GM21447 (cell line): Measurements from ENCODE around the gene OPN4.
A peak's percentile ranks its signal among the peaks of the same experiment; 100 is the strongest.

ENCODE experiments used
- ATAC-seq: cut with Tn5 transposase; IDR thresholded peaks from one replicate; pipeline ENCODE4 v1.9.1; 2021; ENCODE audit not compliant: unreplicated experiment

OPN4 gene

DNA sequence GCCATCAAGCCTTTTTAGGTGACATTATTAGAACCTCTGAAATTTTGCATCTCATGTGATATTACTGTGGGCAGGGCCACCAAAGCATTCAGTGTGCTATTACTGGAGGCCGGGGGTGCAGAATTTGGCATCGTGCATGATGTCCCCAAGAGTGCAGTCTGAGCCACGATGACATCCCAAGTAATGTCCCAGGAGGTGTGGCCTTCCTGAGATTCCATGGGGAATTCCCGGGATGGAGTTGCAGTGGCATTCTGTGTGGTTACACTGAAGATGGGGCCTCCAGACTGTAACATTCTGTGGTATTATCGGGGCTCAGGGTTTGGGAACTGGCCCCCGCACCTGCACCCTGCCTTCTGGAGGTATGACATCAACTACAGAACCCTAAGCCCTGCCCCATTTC, 23.0 kb downstream of the OPN4 start:
- no peak for ATAC-seq

GRCh38 chr10:86678999-86679792, 24.8 kb downstream of the OPN4 start:
- peak; percentile 56 for ATAC-seq

- ATAC-seq = no peak
Observed at GRCh38 chr10:86681047-86681446, 26.7 kb downstream of the OPN4 start.

GRCh38 chr10:86681722-86682386, 27.5 kb downstream of the OPN4 start:
- no peak for ATAC-seq

DNA sequence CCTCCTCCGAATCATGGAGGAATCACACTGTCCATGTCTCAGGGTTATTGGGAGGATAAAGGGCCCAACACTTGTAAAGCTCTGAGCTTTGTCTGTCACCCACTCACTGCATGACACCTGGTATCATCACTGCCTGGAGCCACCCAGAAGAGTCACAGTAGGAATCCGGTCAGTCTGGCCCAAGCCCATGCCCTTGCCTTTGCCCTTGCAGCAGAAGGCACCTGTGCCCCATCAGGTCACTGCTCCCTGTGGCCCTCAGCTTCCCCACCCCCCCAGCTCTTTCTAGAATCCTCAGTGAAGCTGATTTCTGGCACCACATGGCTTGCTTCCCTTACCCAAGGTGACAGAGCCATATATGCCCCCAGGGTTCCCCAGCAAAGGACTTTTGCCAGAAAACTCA, 28.3 kb downstream of the OPN4 start:
- no peak for ATAC-seq

DNA sequence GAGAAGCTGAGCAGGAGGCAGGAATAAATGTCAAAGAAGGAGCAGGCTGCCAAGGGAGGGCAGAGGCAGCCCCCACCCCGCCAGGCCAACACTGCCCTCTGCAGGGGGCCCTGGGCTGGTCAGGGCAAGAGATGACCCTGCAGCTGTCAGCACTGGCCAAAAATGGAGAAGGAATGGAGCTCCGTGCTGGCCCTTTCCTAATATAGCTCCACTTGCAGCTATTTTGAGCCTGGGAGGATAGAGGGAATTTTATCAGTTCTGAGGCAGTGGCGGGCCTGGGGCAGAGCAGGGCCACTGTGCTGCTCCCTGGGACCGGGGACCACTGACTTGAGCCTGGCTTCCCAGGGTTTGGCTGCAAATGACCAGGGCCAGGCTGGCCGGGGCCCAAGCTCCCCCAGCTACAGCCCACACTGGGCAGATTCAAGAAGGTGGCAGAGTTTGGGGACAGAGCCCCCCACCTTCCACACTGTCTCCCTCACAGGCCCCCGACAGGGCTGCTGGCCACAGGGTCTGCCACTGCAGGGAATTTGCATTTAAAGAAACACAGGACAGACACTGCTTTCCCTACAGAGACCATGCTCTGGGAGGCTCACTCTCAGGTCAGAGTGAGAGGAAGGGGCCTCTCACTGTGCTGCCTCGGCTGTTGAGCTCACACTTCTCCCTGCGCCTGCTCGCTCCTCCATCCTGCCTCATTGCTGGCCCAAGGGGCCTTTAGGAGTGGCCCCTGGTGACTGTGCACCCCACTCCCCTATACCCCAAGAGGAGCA, 30.2 kb downstream of the OPN4 start:
- no peak for ATAC-seq

DNA sequence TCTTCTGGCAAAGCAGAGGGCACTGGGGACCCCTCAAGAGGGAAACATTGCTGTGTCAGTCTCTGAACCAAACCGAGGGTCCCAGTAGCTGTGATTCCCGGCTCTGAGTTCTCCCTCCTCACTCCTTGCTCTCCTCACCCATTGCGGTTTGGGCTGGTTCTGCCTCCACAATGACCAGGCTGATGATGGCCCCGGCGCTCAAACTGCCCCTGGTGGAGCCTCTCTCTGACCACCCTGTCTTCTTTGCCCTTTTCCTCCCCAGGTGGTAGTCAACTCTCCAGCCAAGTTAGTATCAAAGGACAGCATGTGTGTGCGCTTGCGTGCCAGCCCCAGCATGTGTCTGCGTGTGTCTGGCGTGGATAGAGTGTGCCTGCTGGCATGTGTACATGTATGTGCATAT, 31.1 kb downstream of the OPN4 start:
- no peak for ATAC-seq

DNA sequence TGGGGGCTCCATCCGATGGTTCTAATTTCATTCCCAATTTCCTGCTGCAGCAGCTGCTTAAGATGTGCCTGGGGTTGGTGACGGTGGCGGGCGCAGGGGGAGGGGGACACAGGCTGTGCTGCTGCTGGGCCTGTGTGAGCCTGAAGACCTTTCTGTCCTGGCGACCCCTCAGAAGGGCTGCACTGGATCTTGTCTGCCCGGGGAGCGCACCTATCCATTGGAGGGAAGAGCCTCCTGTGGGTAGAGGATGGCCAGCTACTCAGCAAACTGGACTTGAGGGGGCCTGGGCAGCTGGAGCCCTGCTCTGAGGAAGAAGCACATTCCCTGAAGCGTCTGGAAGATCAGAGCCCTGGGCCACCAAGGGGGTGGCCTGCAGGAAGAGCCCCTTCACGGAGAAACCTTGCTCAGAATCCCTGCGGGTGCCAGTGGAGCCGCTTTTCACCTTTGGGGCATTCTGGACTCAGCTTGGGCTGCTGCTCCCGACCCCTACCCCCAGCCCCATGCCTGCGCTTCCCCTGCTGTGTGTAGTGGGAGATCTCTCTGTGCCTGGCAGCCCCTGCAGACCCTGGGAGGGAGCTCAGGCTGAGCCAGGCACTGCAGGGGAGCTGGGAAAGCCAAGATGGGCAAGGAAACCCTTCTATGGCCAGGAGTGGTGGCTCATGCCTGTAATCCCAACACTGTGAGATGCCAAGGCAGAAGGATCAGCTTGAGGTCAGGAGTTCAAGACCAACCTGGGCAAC, 31.7 kb downstream of the OPN4 start:
- ATAC-seq = no peak

- ATAC-seq = no peak
Observed at GRCh38 chr10:86686972-86687371, 32.6 kb downstream of the OPN4 start.

- ATAC-seq = no peak
Observed at GRCh38 chr10:86687750-86688149, 33.4 kb downstream of the OPN4 start.

GRCh38 chr10:86688398-86688921, 34.1 kb downstream of the OPN4 start:
- peak; percentile 89 for ATAC-seq

GRCh38 chr10:86689146-86689545, 34.8 kb downstream of the OPN4 start:
- ATAC-seq = no peak

DNA sequence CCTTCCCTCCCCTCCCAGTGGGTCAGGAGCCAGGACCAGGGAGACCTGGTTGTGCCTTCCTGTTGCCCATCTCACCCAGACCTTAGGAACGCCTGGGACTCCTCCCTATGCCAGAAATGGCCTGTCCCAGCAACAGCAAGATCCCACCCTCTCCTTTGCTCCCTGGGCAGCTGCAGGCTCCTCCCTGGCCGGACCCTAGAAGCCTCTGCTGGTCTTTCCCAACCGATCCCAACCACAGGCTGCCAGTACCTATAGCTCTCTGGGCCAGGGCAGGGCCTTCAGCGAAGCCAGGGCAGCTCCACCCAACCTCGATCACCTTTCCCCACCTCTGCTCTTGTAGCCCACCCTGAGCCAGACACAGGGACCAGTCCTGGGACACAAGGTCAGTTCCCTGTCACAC, 35.9 kb downstream of the OPN4 start:
- no peak for ATAC-seq

- ATAC-seq = no peak
Observed at GRCh38 chr10:86690657-86691084, 36.3 kb downstream of the OPN4 start.

DNA sequence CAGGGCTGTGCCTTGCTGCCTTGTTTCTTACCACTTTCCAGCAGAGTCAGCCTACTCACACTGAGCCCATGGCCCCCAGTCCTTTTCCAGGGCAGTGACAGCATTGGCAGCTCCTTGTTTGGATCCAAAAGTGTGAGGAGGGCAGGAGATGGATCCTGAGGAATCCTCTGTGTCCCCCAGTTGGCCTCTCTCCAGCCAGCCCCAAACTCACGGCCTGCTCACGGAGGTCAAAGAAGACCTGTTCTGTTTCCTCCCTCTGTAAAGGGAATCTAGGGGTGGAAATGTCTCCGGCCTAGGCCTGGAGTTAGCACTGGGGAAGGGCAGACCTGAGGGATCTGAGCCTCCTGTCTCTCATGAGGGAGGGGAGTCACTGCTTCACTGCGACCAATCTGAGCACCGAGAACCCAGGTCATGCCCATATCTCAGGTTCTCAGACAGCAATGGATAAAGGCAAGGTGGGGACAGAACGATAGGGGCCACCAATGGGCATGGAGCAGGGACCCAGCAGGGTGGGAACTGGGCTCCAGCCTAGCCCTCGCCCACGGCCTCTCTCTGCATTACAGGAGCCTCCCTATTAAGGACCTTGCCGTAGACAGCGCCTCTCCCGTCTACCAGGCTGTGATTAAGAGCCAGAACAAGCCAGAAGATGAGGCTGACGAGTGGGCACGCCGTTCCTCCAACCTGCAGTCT, 37.1 kb downstream of the OPN4 start:
- no peak for ATAC-seq

DNA sequence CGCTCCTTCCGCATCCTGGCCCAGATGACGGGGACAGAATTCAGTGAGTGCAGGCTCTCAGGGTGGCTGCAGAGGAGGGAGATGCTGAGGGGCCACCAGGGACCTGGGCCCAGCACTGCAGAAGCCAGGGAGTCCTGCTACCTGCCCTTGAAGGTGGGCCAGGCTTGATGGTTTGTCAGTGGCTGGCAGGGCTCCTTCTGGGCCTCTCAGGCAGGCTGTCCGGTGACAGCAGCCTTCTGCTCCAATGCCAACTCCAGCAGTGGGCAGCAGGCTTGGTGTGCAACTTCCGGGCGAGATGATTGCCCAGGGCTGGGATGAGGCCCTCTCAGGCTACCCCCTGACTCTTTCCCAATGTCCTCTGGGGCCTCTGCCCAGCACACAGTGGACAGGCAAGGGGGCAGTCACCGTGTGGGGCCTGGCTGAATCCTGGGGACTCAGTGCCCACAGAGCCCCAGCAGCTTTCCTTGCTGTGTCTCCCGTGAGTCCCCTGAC, 37.7 kb downstream of the OPN4 start:
- no peak for ATAC-seq

DNA sequence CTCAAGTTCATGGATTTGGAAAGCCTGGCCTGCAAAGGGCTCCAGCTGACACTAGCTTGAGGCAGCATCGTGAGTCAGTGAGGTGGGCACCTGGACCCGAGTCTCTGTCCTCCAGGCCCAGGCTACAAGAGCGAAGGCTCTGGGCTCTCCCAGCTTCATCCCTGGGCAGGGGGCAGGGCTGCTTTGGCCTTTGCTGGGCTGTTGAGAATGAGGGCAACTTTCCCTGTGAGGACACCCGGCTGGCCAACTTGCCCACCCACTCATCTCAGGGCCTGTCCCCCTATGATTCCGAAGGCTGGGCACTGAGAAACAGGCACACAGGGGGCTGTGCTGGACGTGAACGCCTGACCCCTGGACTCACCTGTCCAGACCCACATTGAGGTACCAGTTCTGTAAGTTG, 38.3 kb downstream of the OPN4 start:
- no peak for ATAC-seq

DNA sequence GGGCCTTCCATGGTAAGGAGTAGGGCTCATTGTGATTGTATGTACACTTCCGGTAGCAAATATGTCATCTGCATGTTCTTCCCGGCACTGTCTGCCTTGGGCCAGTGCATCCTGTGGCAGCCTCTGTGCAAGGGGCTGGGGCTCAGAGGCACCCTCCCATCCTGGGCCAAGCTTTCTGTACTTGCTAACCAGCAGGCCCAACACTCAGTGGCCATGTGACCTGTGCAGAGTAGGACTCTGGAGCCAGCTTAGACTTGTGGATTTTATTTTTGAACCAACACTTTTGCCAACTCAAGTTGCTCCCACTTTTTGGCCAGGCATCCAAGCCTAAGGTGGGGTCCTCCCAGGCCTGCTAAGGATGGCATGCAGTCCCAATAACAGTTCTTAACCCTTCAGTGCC, 38.9 kb downstream of the OPN4 start:
- no peak for ATAC-seq

GRCh38 chr10:86693721-86694369, 39.5 kb downstream of the OPN4 start:
- no peak for ATAC-seq
